Stimulated activated CD8-positive, alpha-beta memory T cell treated with anti-CD3 and anti-CD28 coated beads, Interleukin-4, amount 100 ng/mL, for 48 hours (primary cell): ENCODE results near the gene PSTPIP1.

Experiments
- DNase-seq: peaks from one replicate; pipeline ENCODE4 v3.0.0-alpha.2; 2020

PSTPIP1 gene

DNA sequence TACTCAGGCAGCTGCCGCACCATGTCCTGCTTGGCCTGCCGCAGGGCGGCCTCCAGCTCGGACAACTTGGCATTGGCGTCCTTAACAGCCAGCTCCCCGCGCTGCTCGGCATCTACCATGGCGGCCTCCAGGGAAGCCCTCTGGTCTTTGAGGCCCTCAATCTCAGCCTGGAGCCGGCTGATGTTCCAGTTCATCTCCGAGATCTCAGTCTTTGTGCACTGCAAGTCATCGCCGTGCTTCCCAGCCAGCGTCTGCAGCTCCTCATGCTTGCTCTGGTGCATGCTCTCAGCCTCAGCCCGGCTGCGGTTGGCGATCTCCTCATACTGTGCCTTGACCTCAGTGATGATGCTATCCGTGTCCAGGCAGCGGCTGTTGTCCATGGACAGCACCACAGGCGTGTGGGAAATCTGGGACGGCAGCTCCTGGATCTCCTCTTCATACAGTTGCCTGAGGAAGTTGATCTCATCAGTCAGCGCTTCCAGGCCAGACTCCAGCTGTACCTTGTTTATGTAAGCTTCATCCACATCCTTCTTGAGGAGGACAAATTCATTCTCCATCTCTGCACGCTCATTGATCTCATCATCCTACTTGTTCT is 15.5 kb upstream of the PSTPIP1 start:
- no peak for DNase-seq

DNA sequence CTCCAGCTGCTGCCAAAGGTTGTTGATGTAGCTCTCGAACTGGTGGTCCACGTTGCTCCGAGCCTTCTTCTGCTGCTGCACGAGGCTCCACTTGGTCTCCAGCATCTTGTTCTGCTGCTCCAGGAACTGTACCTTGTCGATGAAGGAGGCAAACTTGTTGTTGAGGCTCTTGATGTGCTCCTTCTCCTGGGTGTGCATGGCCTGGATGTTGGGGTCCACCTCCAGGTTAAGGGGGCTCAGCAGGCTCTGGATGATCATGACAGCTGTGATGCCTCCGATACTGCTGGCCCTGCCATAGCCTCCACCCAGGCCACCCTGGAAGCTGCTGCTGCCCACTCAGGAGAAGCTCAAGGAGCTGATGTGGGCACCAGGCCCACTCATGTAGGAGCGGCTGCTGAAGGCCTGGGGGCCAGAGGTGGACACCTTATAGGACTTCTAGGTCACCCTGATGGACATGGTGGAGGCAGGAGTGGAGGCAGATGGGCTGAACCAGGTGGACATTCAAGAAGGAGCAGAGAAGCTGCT is 14.9 kb upstream of the PSTPIP1 start:
- DNase-seq, result no peak

DNA sequence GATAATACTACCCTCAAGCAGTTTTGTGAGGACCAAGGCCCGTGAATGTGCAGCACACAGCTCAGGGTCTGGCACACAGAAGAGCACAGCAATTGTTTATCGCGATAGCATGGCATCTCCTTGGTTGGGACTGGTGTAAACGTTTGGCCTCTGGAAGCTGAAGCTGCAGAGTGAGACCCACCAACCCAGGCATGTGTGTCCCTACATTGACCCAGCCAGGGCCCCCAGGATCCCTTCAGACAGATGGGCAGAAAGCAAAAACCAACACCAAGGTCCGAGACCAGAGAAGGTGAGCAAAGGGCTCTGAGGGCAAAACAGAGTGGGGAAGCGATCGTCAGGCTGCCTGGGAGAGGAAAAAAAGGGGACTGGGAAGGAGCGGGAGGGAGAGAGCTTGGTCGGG is 12.6 kb upstream of the PSTPIP1 start:
- DNase-seq, result no peak

DNA sequence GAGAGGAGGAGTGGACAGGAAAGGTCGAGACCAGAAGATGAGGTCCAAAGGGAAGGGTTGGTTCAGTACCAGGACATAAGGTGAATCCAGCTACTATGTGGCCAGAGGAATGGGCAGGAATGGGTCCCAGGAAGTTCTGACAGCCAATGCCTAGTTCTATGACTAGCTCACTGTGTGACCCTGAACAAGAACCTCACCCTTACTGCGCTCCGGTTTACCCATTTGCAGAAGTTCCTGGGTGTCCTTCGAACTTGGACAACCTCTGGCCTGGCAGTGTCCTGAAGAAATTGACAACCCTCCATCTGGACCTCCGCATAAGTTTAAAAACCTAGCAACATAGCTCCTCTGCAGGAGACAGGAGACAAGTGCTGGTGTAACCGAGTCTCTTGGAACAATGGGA is 12.2 kb upstream of the PSTPIP1 start:
- DNase-seq, result no peak

DNA sequence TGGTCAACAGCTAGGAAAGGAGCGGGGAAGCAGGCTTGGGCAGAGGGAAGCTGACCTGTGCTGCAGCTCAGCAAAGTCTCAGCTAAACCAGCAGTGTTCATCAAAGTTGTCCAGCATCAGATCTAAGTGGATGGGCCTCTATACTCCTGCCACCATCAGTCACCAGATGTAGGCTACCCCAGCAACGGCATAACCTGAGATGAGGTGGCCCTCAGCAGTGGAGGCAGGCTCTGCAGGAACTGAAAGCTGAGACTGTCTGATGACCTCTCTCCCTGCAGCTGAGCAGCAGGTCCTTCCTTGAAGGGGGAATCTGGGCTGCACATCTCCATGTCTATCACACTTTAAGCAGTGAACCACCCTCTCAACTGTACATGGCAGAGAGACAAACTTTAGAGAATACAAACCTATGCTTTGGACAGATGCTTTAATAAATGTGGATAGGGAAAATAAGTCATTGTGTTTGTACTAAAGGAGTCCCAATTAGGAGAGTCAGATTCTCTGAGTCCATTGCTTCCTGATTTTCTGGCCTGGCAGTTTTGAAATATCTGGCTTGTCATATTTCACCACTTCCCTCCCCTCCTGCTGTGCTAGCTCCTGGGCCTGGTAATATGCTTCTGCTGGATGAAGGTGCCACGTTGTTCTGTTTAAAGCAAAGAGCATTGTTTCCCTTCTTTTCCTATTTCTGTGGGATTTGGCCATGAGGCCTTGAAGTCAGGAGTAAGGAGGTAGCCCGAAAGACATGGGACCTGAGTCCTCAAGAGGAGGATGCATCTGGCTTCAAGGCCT is 11.1 kb upstream of the PSTPIP1 start:
- DNase-seq, result peak; percentile 24

DNA sequence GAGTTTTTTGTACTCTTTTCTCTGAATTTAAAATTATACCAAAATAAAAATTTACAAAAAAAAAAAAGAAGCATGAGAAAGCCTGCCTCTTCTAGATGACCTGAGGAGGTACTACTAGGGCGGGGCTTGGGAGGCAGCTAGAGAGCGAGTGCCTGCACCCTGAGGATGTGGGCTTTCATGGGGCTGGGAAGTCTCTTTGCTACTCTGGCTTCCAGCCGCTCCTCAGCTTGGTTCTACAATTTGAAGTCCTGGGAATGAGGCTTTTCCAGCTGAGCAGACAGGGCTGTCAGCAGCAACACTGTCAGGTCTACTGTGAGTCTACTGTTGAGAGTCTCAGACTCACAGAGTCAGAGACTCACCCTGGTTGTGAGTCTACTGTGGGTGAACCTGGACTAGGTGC is 8.2 kb upstream of the PSTPIP1 start:
- peak; percentile 47 for DNase-seq

DNA sequence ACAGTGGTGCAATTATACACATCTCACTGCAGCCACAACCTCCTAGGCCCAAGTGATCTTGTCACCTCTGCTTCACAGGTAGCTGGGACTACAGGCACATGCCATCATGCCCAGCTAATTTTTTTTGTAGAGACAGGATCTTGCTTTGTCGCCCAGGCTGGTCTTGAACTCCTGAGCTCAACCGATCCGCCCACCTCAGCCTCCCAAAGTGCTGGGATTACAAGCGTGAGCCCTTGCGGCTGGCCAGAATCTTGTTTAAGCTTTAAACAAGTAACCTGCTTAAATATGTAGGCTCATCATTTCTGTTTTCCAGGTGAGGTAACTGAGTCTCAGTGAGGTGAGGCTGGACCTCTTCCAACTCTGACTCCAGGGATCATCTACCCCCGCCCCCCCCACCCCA is 7.7 kb upstream of the PSTPIP1 start:
- peak; percentile 25 for DNase-seq

DNA sequence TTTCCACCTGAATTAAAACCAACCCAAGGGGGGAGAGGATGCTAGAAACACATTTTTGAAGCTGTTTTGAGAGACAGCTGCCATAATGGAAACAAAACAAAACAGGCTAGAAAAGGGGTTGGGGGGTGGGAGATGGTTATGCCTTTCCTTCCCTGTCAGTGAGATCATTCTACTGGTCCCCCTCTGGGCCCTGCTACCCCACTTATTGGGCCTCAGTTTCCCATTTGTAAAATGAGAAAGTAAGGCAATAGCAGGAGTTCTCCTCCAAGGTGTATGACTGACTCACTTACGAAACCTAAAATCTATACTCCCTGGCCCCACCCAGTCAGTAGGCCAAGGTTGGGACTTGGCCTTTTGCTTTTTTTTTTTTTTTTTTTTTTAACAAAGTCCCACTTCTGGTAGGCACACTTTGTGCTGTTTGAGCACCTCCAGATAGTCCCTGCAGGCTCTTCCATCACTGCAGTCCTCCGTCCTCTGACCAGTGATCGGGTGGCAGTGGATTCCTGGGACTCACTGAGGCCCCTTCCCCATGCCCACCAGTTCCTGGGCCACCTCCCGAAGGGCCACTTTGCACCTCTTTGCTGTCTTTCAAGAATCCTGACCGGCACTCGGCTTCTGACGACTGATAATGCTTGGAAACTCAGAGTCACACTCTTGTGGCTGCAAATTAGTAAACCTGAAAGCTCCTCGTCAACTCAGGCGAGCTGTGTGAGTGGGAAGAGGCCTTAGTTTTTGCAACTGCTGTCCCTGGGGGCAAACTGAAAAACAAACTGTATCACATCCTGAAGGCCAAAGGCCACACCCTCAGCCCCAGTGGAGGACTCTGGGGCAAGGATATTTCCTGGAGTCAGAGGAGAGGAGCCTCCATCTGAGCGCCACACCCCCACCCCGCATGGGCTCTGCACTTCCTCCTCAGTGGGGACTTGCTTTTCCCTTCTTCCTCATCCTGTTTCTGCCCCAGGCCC is 6.7 kb upstream of the PSTPIP1 start:
- peak; percentile 80 for DNase-seq

DNA sequence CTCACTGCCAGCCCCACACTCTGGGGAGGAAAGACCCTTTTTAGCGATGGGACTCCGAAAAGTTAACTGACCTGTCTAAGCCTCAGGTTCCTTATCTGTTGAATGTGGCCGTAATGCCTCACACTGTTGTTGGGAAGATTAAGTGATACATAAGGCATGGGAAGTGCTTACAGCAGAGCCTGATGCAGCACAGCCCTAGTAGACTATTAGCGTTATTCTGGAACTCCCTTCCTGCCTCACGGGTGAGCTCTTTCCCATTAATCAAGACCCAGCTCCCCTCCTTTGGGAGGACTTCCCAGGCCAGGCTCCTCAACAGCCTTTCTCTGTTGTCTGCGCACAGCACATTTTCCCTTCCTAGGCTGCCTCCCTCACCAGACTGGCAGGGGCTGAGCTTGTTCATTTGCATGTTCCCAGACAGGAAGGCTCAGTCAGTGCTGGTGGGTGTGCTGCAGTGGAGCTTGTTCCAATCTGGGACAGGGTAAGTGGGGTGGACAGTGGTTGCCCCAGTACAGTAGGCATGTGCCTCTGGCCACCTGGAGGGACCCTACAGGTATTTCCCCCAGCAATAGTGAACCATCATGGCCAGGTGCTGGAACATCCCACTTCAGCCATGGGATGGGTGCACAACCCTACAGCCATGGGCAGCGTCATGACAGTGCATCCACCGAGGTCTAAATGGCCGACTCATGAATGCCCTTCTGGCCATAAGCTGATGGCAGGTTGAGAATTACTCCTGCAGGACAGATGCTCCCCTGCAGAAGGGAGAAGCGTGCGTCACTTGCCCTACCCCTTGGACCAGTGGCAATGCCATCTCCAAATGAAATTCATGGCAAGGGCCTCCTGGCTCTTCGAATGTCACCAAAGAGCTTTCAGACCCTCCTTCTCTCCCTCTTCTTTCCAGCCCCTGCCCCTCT is 5.8 kb upstream of the PSTPIP1 start:
- DNase-seq, result peak; percentile 53

DNA sequence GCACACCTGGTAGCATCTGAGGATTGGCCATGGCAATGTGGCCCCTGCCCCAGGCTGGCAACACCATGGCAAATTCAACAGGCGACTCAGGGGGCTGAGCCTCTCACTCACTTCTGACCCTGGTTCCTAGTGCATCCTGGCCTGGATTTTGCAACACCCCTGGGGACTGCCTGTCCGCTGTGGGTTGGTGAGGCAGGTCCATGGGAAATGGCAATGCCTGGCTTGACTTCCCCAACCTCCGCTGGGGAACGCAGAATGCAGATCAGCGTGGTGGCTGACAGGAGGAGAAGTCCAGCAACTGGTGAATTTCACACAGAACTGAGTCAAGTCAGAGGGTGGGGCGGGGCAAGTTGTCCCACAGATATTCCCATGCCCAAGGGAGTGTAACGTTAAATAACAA is 3.9 kb upstream of the PSTPIP1 start:
- peak; percentile 20 for DNase-seq

DNA sequence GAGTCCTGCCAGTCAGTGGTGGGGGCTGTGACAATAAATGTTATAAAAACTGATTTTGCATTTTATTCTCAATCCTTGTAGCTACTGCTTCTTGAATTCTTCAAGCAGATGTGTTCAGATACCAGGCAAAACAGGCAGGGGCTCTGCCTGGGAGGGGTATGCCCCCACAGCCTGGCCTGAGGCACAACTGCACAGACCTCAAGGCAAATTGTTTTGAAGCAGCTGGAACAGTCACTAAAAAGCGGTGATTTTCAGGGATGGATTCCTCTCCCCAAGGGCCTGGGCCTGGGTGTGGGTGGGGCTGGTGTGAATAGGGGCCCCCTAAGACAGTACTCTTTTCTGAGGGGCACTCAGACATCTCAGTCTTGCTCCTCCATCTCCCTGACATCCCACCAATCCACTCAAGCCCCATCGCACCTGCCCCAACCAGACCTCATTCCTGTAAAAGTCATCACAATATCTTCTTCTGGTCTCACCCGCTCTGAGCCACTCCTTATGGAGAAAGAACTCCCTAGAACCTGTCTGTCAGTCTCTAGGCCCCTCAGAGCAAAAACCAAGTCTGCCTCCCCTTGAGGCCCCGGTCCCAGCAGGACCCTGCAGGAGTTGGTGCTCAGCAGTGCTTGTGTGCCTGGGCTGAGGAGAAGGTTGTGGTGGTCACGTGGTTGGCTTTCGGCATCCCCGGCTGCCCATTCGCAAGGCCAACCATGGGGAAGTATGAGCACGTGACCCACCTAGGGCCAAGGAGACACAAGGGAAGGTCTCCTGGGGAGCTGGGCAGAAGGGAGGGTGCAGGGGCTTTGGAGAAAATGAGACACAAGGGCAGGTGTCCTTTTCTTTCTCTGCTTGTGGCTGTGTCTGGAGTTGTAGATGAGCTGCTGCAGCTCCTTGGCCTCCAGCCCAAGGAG is 2.9 kb upstream of the PSTPIP1 start:
- peak; percentile 20 for DNase-seq

DNA sequence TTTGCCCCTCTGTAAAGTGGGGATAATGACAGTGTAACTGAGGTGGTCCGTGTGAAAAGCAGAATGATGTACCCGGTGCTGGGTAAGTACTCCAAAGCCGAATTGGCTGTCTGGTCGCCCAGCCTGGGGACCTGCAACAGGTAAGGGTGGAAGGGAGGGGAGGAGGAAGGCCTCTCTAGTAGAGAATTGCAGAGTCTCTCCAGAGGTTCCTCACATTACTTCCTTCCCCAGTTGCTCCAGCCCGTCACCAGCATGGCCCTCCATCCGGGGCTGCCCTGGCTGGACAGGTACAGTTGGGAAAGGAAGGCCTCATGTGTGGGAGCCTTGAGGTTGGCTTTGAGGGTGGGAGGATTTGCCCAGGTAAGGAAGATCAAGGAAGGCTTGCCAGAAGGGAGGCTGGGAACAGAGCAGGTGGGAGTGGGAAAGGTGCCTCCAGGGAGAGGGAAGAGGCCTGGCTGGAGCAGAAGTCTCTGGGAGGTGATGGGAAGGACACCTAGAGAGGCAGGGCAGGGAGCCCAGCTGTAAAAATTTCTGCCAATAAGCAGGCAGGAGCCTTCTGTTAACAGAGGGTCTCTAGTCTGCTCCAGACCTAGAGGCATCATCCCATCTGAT is 1.7 kb upstream of the PSTPIP1 start:
- DNase-seq, result peak; percentile 22

DNA sequence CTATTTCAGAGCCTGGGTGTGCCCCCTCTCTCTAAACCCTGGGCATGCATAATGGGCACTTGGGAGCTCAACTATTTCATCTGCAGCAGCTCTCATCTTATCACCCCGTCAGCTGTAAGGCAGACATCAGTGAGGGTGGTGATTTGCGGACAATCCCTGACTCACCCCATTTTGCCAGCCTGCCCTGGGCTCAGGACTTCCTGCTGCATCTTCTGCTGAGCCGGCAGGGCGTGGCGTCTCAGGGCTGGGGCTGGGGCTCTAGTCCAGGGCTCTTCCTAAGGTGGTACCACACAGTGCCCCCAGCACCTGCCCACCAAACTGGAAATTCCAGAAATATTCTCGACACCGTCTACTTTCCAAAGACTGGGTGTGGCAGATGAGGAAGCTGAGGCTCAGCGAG is 925 bp upstream of the PSTPIP1 start:
- peak; percentile 83 for DNase-seq

DNA sequence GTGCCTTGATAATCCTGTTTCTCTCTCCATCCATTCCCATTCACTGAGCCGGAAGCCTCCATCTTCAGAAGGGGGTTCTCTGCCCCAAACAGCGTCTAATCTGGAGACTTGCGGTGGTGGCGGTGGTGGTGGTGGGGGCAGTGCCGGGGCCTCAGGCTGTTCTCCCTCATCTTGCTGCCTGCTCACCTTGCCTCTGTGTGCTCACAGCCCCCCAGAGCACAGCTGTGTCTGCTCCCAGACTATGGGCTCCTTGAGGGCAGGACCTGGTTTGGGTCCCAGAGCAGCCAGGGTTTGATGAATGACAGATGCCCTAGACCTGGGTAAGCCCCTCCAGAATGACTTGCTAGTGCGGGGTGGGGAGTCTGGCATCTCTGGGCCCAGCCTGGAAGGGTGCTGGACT is 430 bp upstream of the PSTPIP1 start:
- DNase-seq, result peak; percentile 60

DNA sequence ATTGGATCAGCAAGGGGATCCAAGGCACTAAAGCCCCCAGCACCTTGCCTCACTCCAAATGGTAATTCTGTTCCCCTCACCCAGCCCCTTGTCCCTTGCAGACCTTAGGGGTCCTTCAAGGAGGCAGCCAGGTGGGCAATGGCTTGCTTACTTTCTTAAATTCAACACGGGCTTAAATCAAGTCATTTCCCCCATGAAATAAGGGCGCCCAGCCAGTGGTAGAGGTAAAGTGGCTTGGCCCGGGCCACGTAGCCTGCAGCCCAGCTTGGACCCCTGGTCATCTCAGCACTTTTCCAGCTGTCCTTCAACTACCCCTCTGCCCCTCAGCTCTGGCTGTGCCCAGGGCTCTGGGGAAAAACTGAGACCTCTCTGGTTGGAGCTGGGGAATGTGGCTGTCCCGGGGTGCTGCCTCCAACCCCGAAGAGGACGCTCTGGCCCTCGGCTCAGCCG is 1.2 kb downstream of the PSTPIP1 start:
- DNase-seq, result no peak

DNA sequence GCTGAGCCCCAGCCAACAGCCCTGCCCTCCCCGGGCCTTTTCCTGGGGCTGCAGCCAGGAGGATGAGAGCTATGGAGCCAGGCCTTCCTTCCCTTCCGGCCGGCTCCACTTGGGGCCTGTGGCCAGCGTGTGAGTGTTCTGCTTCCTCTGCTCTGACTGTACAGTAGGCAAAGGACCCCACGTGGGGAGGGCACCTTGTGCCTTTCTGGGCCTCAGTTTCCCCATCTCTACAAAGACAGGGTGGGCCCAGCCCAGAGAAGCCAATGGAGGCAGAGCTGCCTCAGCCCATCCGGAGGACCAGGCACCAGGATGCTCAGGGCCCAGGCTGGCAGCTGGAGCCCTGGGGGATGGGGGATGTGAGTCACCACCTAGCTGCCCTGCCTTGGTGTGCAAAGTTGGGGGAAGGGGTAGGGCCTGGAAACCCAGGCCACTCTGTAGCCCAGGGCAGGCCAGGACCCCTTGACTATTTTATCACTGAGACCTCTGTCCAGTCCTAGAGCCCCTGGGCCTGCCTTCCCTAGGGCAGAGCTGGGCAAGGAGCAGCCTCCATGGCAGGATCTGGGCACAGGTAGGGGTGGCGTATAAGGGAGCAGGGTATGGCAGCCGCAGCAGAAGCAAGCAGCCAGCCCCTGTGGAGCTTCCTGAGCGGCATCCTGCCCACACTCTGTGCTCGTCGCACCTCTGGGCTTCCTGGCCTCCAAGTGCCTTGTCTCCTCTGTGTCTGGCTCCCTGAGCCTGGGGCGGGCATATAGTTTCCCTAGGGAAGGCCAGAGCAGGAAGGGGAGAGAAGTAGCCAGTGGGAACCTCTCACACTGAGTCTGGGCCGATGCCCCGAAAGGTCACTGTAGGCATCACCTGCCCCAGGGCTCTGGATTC is 1.8 kb downstream of the PSTPIP1 start:
- peak; percentile 77 for DNase-seq

DNA sequence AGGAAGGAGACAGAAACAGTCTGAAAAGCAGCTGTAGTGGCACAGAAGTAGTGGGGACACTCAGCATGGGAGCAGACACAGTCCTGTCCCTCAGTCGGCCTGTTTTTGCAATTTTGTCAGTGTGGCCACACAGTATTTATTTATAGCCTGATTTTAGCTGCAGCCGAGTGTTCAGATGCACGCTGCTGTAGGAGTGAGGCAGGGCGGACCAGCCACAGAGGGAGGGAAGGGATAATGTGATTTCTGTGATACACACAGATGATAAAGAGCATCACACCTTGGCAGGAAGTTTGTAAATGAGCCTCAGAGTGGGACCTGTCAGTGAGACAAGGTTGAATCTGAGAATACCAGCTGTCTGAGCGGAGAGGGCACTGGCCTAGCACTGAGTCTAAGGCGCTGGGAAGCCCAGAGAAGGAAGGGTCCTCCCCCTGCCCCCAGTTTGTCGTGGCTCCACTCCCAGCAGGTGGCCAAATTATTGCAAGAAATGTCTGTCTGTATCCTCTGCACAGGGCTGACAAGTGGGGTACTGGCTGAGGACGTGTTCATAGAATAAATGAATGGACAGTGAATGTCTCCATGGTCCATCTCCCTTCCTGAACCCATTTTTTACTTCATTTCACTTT is 3.8 kb downstream of the PSTPIP1 start:
- DNase-seq, result no peak

DNA sequence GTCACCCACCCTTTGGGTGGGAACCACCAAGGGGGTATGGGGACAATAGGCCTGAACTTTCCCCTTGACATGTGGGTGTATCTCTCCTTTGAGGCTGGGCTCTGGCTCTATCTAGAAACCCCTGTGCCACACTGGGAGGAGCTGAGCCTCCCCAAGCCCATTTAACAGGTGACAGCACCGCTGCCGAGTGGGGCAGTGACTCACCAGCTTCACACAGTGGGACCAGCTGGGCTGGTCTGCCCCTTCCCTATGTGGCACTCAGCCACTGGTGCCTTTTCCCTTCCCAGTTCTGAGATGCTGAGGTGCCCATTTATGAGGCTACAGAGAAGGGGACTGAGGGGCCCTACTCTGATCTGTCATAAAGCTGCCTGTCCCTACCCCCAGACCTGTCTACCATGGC is 5.1 kb downstream of the PSTPIP1 start:
- DNase-seq, result no peak

DNA sequence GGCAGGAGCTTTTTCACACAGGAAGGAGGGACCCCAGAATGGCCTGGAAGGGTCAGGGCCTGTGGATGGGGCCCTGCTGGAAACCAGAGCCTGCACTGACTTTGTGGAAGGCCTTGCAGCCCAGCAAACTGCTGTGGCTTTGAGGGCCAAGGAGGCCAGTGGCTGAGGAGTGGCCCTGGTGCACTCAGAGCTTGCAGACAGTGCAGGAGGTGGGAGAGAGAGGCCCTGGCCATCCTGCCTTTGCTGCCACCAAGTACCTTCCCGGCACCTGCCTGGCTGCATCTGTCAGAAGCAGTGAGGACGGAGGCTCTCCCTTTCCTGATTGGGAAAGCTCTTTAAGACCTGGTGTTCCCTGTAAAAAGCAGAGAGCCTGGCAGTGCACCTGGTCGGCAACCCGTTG is 6.4 kb downstream of the PSTPIP1 start:
- no peak for DNase-seq
